Activated gamma-delta T cell treated with Interleukin-2 at 50 U/mL for 16 hours (primary cell): ENCODE measurements around the gene SMIM32.

Experiments
- DNase-seq: peaks from one replicate; pipeline ENCODE4 v3.0.0-alpha.2; 2020

SMIM32 gene

DNA sequence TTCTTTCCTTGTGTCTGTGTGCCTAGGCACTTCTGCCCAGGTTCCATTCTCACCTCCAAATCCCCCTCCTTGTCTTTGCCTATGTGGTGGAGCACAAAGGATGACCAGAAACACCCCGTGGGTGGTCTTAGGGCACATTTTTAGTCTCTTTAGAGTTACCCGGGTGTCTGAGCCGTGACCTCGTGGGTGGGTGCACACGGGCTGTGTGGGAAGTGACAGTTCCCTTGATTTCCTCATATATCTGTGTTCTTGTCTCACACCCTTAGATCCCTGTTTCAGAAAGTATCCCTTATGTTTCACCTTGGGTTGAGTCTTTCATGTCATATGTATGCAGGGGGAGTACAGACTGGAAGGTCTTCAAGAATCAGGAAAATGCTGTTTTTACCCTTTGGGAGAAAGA lies 13.4 kb upstream of the SMIM32 start:
- no peak for DNase-seq

DNA sequence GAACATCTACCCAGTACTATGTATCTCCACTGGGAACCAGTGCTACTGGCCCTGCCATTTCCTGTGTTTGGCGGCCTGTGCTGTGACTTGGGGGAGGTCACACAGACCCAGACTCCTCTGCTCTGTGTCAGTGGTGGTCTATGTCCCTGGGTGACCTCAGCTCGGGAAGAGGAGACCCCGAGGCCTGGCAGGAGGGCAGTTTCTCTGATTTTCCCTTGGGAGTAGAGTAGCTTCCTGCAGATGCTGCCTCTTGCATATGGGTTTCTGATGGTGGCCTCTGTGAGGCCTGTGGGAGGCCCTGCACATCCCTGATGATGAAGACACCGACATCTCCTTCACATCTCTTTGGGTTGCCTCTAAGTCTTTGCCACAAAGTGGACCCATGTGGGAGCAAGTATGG lies 13.0 kb upstream of the SMIM32 start:
- no peak for DNase-seq

DNA sequence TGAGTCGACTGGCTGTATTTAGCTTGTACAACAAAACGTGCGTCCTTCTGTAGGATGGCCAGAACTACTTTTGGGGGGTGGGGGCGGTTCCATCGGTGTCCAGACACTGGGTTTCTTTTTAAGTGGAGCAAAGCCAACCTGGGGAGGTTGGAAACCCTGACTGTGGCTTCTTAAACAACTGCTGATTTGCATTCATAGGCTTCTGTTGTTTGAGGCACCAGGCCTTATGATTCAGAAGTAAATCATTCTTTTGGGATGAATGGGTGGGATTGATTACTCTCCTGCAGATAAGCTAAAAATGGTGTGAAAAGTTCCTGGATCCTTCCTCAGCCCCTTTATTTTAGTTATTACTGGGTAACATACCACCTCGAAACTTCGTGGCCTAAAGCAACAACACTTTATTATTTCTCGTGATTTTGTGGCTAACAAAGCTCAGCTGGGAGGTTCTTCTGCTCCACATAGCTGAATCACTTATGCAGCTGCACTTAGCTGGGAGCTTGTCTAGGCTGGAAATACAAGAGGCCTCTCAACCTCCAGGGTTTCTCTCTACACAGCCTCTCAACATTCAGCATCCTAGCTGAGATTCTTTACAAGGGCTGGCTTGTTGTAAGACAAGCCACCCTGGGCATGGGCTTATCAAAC lies 12.2 kb upstream of the SMIM32 start:
- DNase-seq: no peak

DNA sequence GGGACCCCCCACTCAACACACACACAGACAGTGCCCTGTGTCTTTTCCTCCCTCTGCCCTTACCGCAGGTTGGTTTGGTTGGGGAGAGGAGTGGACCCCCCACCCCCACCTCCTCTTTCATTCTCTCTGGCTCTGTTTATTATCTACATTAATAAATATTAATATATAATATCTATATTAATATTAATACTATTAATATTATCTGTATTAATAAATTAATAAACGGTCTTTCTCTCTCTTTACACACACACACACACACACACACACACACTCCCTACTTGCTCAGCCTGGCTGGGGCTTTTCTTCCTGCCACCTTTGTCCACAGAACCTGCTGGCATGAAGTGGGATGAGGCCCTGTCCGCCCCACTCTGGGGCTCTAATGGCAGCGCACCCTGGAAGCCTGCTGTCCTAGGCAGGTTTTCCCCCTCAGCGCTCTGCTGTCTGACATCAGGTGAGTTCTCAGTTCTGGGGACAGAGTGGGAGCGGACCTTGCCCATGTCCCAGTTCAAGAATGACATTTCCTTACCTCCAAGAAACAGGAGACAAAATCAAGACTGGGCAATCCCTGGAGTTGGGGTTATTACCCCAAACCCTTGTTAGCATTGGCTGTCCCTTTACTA lies 10.5 kb upstream of the SMIM32 start:
- DNase-seq: no peak

DNA sequence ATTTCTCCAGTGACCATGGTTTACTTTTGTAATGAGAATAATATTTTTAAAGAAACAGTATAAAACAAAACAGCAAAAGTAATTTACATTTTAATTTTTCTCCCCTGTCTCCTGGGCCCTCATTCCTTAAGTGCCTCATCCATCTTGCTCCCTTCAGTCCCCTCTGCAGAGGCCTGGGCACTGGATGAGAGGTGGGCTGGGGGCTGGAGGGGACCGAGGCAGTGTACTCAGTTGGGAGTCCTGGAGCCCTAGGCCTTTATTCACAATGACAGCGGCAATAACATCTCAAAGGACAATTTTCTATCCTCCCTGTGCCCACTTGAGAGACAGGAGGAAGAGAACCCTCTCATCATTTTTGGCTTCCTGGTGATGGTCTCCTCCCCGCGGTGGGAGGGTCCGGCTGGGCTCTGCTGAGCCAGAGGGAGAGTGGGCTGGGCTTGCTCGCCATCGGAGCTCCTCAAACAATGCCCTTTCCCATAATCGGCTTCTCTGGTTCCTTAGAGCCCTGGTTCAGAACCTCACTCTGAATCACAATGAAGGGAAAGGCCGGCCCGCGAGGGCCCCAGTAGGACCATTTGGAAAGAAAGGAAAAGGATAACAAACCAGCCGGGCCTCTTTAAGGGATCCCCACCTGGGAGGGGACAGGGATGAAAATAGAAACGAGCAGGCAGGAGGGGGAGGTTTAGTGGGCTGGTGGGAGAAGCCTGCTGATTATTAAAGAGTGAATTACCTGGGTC lies 9.7 kb upstream of the SMIM32 start:
- no peak for DNase-seq

DNA sequence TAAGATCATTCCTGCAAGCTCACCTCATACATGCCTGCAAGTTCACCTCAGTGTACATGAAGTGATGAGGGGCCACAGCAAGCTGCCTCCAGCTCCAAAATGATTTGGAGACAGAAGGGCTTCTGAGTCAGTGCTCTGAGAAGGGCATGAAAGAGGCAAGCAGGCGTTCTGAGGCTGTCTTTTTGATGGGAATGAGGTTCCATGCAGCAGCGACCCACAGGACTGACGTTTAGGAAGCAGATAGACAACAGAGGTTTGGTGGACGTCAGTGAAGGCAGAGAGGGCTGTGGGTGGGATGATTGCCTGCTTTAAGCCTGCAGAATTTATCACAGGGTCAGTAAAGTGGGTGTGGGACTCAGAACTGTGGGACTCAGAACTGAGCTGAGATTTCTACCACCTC lies 8.9 kb upstream of the SMIM32 start:
- no peak for DNase-seq

DNA sequence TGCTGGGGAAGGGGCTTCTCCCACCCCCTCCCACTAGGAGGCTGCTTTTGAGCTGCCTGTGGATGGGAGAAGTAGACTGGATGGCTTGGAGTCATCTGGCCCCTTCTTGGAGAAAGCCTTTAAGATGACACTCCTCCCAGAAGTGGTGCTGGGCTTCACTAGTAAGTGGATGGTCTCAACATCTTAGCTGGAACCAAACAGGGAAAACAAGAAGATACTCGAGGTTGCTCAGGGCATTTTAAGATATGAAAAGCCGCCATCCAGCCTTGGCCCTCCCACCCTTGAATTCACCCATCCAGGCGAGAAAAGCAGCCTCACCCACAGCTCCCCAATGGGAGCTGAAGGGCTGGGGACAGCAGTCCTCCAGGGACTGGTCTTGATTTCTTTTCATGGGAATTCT lies 7.8 kb upstream of the SMIM32 start:
- no peak for DNase-seq

DNA sequence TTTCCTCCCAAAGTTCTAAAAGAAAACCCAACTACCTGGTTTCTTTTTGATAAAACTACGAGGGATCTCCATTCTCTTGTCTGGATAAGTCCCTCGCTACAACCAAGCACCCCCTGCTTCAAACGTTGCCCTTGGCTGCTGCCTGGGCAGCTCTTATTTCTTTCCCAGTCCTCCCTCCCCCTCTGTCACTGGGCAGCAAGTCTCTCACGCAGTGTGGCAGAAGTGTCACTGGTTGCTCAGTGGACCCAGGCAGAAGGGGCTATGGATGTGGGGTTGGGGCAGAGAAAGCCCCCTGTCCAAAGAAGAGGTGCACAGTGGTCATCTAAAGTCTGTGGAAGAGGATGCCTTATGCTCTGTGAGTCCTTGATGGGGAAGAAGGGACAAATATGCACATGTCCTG lies 7.2 kb upstream of the SMIM32 start:
- no peak for DNase-seq

DNA sequence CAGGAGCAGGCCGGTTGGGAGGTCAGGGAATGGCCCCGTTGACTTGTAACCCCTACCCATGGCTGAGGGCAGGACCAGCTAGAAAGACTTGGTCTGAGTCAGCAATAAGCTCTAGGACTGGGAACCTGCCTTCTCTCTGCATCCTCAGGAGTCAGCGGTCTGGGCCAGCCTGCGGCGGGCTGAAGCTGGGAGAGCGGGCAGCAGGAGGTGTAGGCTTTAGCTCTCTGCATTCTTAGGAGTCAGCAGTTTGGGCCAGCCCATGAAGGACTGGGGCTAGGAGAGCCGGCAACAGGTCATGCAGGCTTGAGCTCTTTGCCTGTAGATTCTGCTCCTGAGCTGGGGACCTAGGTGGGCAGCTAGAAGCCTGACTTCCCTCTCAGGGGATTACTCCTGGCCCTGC lies 6.4 kb upstream of the SMIM32 start:
- DNase-seq: no peak

DNA sequence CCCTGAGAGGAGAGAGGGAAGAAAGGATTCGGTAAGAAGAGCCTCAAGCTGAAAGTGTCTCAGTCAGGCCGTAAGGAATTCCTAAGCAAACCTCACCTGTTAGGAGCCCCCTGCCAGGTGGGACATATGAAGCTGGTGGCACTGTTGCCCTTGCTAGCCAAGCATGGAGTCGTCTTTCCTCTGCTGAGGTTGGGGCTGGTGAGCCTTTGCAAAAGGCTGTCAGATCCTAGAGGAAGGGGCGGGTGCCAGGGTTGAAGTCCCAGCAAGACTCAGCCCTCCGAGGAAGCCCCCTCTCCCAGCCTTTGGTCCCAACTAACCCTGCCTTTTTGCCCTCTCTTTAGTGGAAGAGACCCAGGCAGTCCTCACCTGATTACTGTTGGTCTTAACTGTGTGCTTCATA lies 5.5 kb upstream of the SMIM32 start:
- DNase-seq: no peak

DNA sequence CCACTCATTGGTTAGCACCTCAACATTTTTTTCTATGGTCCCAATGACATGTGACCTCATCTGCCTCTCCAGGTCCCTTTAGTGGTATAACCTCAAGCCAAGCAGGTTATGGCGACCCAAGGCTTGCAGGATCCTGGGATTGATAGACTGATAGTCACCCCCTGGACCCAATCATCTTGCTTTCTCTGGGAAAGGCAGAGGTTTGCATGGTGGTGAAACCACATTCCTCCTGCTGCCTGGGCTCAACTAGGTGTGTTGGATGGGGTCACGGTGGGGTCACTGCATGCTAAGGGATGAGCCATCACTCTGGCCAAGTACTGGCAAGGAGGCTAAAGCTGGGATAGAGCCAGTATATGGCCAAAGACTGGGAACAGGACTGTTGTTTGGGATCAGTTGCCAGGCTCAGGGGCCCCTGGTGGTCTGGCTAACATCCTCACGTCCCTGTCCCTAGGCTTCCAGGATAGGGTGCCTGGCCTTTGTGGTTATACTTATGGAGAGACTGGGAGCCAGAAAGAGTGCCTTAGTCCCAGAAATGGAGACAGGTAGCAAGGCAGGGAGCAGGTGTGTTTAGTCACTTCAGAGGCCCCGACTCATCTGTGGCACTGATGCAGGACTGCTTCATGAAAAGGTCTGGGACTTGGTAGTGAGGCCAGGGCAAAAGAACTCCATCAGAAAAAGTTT lies 4.6 kb upstream of the SMIM32 start:
- DNase-seq: no peak

DNA sequence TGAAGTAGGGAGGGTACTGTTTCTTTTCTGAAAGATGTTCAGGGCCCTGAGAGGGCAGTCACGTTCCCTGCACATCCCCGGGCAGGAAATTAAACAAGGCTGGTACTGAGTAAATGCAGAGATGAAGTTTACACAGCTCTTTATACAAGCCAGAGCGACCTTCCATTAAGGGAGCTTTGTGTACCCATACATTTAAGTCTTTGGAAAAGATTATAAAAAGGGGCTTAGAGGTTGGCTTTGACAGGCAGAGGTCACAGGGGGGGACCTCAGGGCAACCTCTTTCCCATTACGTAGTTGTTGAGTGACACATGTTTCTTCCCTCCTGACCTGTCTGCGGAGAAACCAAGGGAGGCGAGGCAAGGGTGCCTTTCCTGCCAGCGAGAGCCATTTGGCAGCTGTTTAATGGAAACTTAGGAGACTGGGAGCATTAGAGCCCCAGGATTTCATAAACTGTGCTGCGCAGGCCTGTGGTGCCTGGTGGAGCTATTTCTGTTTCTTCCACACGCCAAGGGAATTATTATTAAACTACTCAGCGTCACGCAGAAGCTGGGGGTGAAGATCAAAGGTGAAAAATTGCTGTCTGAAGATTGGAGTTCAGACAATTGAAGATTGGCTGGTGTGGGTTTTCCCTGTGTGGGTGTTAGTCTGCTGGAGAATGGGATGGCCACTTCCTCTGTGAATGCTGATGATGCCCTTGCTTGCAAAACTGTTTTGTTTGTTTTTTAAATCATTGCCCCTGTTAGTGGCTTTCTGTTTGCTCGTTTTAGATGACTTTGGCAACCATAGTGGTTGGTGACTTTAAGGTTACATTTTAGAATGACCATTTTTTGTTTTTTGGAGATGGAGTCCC lies 3.2 kb upstream of the SMIM32 start:
- no peak for DNase-seq

DNA sequence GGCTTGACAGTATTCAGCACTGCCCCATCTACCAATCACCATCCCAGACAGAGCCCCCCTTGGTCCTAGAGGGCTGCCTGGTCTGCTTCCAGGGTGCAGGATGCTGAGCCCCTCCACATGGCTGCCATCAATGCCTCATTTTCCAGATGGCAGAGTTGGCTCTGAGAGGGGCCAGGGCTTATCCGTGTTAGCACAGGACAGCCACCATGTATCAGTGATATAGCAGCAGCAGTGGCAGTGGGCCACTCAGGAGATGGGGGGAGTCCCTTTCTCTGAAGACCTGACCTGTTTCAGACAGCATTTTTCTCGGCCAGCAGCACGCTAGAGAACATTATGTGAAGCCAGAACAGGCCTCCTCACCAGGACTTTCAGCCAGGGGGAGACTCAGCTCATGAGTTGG lies 1.6 kb upstream of the SMIM32 start:
- DNase-seq: no peak

DNA sequence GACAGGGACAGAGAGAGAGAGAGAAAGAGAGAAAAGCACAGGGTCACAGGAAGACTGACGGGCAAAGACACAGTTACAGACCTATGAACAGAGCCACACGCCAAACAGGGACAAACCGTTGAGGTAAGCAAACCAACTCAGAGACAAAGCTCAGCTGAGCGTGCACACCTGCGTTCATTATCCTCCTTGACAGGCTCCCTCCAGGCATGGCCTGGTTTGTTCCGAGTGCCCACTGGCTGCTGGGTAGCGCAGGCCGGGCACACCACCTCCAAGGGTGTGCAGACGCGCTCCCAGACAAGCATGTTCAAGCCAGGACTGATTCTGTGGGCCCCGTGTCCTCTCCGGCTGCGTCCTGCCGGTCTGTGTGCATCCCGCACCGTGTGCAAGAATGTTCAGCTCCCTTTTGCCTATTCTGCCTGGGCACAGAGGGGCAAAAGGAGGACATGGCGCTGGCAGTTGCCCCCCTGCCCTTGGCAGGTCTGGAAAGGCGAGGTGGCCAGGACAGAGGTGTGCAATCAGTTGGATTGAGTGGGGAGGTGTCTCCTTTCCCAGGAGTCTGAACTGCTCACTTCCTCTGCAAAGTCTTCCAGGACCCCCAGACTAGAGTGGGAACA lies 467 bp upstream of the SMIM32 start:
- no peak for DNase-seq

DNA sequence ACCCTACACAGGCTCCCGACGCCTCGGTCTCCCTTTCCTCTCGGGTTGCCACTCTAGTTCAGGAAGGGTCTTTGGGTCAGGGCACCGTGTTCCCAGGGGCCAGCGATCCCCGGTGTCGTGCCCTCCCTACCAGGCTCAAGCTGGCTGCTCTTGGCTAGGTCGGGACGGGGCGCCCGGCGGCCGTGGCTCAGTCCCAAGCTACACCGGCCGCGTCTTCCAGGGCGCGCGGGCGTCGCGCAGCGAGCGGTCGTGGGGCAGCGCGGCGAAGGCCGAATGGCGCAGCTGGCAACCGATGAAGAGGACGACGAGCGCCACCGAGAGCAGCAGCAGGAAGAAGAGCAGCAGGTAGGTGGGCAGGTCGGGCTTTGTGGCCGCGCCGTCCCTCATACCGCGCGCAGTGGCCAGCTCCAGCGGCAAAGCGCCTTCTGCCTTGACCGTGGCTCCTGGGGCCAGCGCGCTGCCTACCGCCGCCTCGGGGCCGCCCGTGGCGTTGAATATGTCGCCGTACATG lies 892 bp downstream of the SMIM32 start:
- no peak for DNase-seq

DNA sequence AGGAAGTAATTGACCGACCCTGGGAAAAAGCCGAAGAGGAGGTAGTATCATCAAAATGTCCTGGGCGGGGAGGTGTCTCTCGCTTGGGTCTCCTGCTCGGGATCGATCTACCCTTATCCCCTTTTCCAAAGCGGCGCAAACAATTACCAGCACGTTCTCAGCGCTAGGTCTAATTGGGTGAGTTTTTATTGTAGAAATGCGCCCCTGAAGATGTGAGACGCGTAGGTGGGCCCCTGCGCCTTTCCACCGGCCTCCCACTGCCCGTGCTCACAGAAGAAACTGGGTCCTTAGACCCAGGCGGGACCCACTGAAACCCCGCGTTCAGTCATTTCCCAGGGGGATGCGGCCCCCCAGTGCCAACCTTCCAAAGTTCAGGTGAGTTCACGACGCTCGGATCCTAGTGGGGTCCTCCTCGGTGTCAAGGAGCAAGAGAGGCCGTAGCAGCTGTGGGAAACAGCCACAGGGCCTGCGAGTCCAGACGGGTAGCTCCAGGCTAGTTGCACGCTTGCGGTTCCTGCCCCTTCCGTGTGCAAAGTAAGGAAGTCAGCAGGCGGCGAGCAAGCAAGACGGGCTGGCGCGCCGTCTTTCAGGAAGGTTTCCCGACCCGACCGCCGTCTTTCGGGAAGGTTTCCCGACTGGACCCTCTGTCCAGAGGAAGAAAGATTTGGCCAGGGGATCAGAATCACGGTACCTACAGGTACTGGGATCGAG lies 1.5 kb downstream of the SMIM32 start:
- DNase-seq: no peak

DNA sequence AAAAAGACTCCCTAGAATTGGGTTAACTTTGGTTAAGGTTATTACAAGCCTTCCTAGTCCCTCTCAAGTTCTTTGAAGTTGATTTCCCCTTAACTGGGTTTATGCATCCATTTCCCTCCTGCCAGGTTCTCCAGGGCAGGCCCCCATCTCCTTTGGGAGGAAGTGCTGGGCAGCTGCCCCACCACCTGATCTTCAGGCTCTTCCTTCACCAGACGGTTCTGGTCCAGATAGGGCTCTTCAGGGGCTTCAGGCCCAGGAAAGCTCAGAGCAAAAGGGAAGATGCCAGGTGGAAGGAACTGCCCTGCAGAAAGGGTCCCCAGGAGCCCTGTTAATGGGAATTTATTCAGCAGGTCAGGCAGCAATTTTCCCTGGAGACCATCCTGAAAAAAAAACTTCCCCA lies 2.1 kb downstream of the SMIM32 start:
- no peak for DNase-seq

DNA sequence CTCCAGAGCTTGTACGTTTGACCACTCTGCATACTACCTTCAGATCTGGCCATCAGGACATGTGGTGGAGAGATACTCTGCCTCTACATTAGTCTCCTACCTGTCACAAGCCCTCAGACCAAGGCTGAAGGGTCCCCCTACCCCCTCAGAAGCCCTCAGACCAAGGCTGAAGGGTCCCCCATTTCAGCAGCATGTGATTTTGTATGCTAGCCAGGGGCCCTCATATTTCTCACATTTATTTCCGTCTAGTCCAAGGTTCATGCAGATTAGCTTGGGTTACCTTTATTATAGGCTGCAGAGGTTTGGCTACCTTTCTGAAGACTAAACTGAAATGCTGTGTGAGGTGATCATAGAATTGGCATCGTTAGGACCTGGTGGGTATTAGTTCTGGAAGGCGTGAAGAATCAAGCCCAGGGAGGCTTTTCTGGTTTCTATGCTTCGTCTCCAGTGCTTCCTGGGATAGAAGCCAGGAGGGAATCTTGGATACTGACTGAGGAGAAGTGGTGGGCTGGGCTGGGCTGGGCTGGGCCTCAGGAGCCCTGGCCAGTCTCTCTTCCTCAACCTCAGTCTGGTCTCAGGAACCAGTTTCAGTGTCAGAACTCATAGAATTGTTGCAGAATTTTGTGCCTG lies 2.8 kb downstream of the SMIM32 start:
- DNase-seq: no peak

DNA sequence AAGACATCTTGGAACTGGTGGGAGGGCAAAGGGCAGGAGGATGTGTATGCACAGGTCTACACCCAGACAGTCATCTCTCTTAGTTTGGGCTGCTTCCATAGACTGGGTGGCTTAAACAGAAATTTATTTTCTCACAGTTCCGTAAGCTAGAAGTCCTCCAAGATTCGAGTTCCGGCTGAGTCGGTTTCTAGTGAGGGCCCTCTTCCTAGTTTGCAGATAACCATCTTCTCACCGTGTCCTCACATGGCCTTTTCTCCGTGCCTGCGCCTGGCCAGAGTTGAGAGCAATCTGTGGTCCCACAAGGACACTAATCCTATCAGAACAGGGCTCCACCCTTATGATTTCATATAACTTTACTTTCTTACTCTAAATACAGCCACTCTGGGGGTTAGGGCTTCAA lies 4.1 kb downstream of the SMIM32 start:
- DNase-seq: no peak

DNA sequence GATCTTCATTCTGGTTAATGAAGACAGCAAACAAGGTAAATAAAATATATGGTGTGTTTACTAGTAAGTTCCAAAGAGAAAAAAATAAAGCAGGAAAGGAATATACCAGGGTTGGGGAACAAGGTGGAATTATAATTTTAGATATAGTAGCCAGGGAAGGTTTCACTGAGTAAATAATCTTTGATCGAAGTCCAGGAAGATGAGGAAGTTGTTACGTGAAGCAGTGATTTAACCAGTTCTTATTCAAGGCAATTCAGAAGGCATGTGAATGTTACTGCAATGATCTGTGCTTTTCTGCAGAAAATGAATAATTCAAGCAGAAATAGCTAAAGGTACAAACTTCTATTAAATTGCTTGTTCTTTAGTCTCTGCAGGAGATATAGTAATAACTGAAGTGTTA lies 6.2 kb downstream of the SMIM32 start:
- no peak for DNase-seq
